ACC112 (cell line): ENCODE data around the gene UACA.

Experiments used
- H2AFZ ChIP-seq: fragments of 200-600 bp; sonication (generic); one replicate; pipeline ENCODE4 v1.6.0; 2017; ENCODE audit warnings: antibody characterized with exemption, low read length; ENCODE audit not compliant: unreplicated experiment
- H3K27ac ChIP-seq: fragments of 200-600 bp; sonication (generic); 2 replicates; pipeline ENCODE4 v1.5.1; 2014; ENCODE audit warnings: low read depth, mild to moderate bottlenecking, antibody characterized with exemption, low read length, moderate library complexity
- H3K27me3 ChIP-seq: fragments of 200-600 bp; sonication (generic); 2 replicates; pipeline ENCODE4 v1.6.1; 2014; ENCODE audit warnings: mild to moderate bottlenecking, antibody characterized with exemption, low read length, moderate library complexity, mixed read lengths; ENCODE audit not compliant: insufficient read depth
- H3K36me3 ChIP-seq: fragments of 200-600 bp; sonication (generic); 2 replicates; pipeline ENCODE4 v1.6.1; 2016; ENCODE audit warnings: mild to moderate bottlenecking, antibody characterized with exemption, low read length, moderate library complexity, mixed read lengths; ENCODE audit not compliant: insufficient read depth
- H3K4me1 ChIP-seq: fragments of 200-600 bp; sonication (generic); one replicate; pipeline ENCODE4 v1.6.1; 2016; ENCODE audit warnings: low read length, mixed read lengths; ENCODE audit not compliant: insufficient read depth, unreplicated experiment, control insufficient read depth
- H3K4me3 ChIP-seq: fragments of 200-600 bp; sonication (generic); 2 replicates; pipeline ENCODE4 v1.5.1; 2014; ENCODE audit warnings: mild to moderate bottlenecking, low read depth, low read length
- H3K79me2 ChIP-seq: fragments of 200-600 bp; sonication (generic); one replicate; pipeline ENCODE4 v1.6.0; 2016; ENCODE audit warnings: low read length; ENCODE audit not compliant: control insufficient read depth, unreplicated experiment, insufficient read depth

The UACA gene

GRCh38 chr15:70643106-70643782, 120.1 kb downstream of the UACA start:
- no peak overlapping the region for H2AFZ ChIP-seq
- no peaks in the 10 kb centered on the region for H3K36me3 ChIP-seq
- H3K79me2 ChIP-seq, result no peaks in the 10 kb centered on the region
- H3K27me3 ChIP-seq, result no peaks in the 10 kb centered on the region
- H3K4me1 ChIP-seq, result peaks cover 24% of the 10 kb centered on the region
- no peak overlapping the region for H3K4me3 ChIP-seq
- H3K27ac ChIP-seq, result no peak overlapping the region

- Histone ChIP-seq H3K27me3 (no peaks in the 10 kb centered on the region), H2AFZ (no peak overlapping the region), H3K4me1 (no peaks in the 10 kb centered on the region), H3K4me3 (no peak overlapping the region), H3K36me3 (no peaks in the 10 kb centered on the region), H3K79me2 (no peaks in the 10 kb centered on the region), H3K27ac (no peak overlapping the region)
Observed at GRCh38 chr15:70636540-70637165, 126.7 kb downstream of the UACA start.

GRCh38 chr15:70635895-70636294, 127.5 kb downstream of the UACA start:
- H3K36me3 ChIP-seq, result no peaks in the 10 kb centered on the region
- no peaks in the 10 kb centered on the region for H3K27me3 ChIP-seq
- H3K27ac ChIP-seq, result no peak overlapping the region
- no peak overlapping the region for H3K4me3 ChIP-seq
- H3K4me1 ChIP-seq, result no peaks in the 10 kb centered on the region
- no peaks in the 10 kb centered on the region for H3K79me2 ChIP-seq
- H2AFZ ChIP-seq, result no peak overlapping the region

- no peaks in the 10 kb centered on the region for H3K79me2 ChIP-seq
- no peak overlapping the region for H2AFZ ChIP-seq
- H3K27ac ChIP-seq, result no peak overlapping the region
Observed at GRCh38 chr15:70633991-70634390, 129.4 kb downstream of the UACA start.

GRCh38 chr15:70633103-70633831, 130.1 kb downstream of the UACA start:
- H3K36me3 ChIP-seq, result no peaks in the 10 kb centered on the region
- no peaks in the 10 kb centered on the region for H3K4me1 ChIP-seq
- no peak overlapping the region for H3K4me3 ChIP-seq
- no peaks in the 10 kb centered on the region for H3K27me3 ChIP-seq
- no peak overlapping the region for H2AFZ ChIP-seq
- H3K79me2 ChIP-seq, result no peaks in the 10 kb centered on the region
- no peak overlapping the region for H3K27ac ChIP-seq

More at GRCh38 chr15:70633991-70634390, 129.4 kb downstream of the UACA start:
- Histone ChIP-seq H3K4me3 (no peak overlapping the region), H3K4me1 (no peaks in the 10 kb centered on the region), H3K36me3 (no peaks in the 10 kb centered on the region), H3K27me3 (no peaks in the 10 kb centered on the region)

GRCh38 chr15:70632491-70633102, 130.8 kb downstream of the UACA start:
- no peak overlapping the region for H3K4me3 ChIP-seq

GRCh38 chr15:70632079-70632478, 131.3 kb downstream of the UACA start:
- no peaks in the 10 kb centered on the region for H3K27me3 ChIP-seq
- no peak overlapping the region for H3K27ac ChIP-seq
- no peak overlapping the region for H2AFZ ChIP-seq
- no peaks in the 10 kb centered on the region for H3K4me1 ChIP-seq
- no peaks in the 10 kb centered on the region for H3K79me2 ChIP-seq
- H3K4me3 ChIP-seq, result no peak overlapping the region
- H3K36me3 ChIP-seq, result no peaks in the 10 kb centered on the region

More at GRCh38 chr15:70632491-70633102, 130.8 kb downstream of the UACA start:
- no peaks in the 10 kb centered on the region for H3K4me1 ChIP-seq
- no peak overlapping the region for H2AFZ ChIP-seq
- H3K27ac ChIP-seq, result no peak overlapping the region
- no peaks in the 10 kb centered on the region for H3K79me2 ChIP-seq
- H3K36me3 ChIP-seq, result no peaks in the 10 kb centered on the region
- H3K27me3 ChIP-seq, result no peaks in the 10 kb centered on the region

- H3K4me1 ChIP-seq, result no peaks in the 10 kb centered on the region
- H3K36me3 ChIP-seq, result no peaks in the 10 kb centered on the region
- no peak overlapping the region for H3K4me3 ChIP-seq
- no peak overlapping the region for H2AFZ ChIP-seq
- no peaks in the 10 kb centered on the region for H3K27me3 ChIP-seq
- H3K79me2 ChIP-seq, result no peaks in the 10 kb centered on the region
- no peak overlapping the region for H3K27ac ChIP-seq
Observed at GRCh38 chr15:70629735-70630273, 133.6 kb downstream of the UACA start.

GRCh38 chr15:70628549-70628896, 134.8 kb downstream of the UACA start:
- H3K27me3 ChIP-seq, result no peaks in the 10 kb centered on the region
- no peak overlapping the region for H3K4me3 ChIP-seq
- no peaks in the 10 kb centered on the region for H3K79me2 ChIP-seq
- H2AFZ ChIP-seq, result no peak overlapping the region
- no peaks in the 10 kb centered on the region for H3K4me1 ChIP-seq
- H3K27ac ChIP-seq, result no peak overlapping the region
- no peaks in the 10 kb centered on the region for H3K36me3 ChIP-seq

- Histone ChIP-seq H2AFZ (no peak overlapping the region), H3K36me3 (no peaks in the 10 kb centered on the region; the same call in 1 of the 2 replicates), H3K27ac (no peak overlapping the region), H3K4me3 (no peak overlapping the region), H3K4me1 (no peaks in the 10 kb centered on the region), H3K79me2 (no peaks in the 10 kb centered on the region), H3K27me3 (no peaks in the 10 kb centered on the region)
Observed at GRCh38 chr15:70627734-70628548, 135.4 kb downstream of the UACA start.
